BJ (cell line): ENCODE measurements around the gene CACNA1C. TPM values are rescaled to one million over a fixed set of nuclear protein-coding genes. Genes with fewer than 3 reads are reported as not detected.

Experiments used
- CTCF ChIA-PET: fragments of 350-600 bp; formaldehyde crosslinking; extraction: SDS; loops from one replicate; lab custom pipeline; 2021; ENCODE audit warnings: antibody characterized with exemption, inconsistent platforms; lab: Yijun Ruan, JAX
- POLR2A ChIA-PET: fragments of 300-600 bp; sonication (Branson Sonifier 250); formaldehyde crosslinking; extraction: SDS; loops from one replicate; lab custom pipeline; 2021; ENCODE audit warnings: antibody characterized with exemption; lab: Charles Lee
- DNase-seq: peaks from one replicate; pipeline ENCODE4 v3.0.0-alpha.2; 2011; ENCODE audit warnings: low read depth
- H3K27me3 ChIP-seq: 2 replicates; pipeline ENCODE4 v1.6.0; 2011; ENCODE audit warnings: low read length; ENCODE audit not compliant: control insufficient read depth, insufficient read depth
- H3K36me3 ChIP-seq: 2 replicates; pipeline ENCODE4 v1.5.1; 2011; ENCODE audit warnings: low read length; ENCODE audit not compliant: control insufficient read depth, insufficient read depth
- H3K4me3 ChIP-seq: 2 replicates; pipeline ENCODE4 v1.5.1; 2011; ENCODE audit warnings: low read depth, mild to moderate bottlenecking, control low read depth, low read length
- polyA plus RNA-seq: library from polyadenylated mRNA; depleted of rRNA; stranded (reverse); fragments of >200 nt; gene quantifications from 2 replicates; pipeline ENCODE4 v1.2.3, GENCODE V29; 2011
- TF ChIP-seq, protein P1 (sequence below): IDR thresholded peaks from 2 replicates; pipeline ENCODE4 v1.5.1; 2011; ENCODE audit warnings: low read depth, mild to moderate bottlenecking, control low read depth, inconsistent platforms, low read length, moderate library complexity; ENCODE audit not compliant: insufficient read depth

The CACNA1C gene
- polyA plus RNA-seq, 1 experiment: 14.7 TPM

- DNase-seq: no peak
- Histone ChIP-seq H3K36me3 (peaks cover 14% of the 10 kb centered on the region), H3K27me3 (no peaks in the 10 kb centered on the region), H3K4me3 (no peak overlapping the region)
- CTCF ChIA-PET: no interaction called here
- TF ChIP-seq, protein P1, sequence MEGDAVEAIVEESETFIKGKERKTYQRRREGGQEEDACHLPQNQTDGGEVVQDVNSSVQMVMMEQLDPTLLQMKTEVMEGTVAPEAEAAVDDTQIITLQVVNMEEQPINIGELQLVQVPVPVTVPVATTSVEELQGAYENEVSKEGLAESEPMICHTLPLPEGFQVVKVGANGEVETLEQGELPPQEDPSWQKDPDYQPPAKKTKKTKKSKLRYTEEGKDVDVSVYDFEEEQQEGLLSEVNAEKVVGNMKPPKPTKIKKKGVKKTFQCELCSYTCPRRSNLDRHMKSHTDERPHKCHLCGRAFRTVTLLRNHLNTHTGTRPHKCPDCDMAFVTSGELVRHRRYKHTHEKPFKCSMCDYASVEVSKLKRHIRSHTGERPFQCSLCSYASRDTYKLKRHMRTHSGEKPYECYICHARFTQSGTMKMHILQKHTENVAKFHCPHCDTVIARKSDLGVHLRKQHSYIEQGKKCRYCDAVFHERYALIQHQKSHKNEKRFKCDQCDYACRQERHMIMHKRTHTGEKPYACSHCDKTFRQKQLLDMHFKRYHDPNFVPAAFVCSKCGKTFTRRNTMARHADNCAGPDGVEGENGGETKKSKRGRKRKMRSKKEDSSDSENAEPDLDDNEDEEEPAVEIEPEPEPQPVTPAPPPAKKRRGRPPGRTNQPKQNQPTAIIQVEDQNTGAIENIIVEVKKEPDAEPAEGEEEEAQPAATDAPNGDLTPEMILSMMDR: no peak
- POLR2A ChIA-PET: no interaction called here
Observed at GRCh38 chr12:2461046-2461445, 408.3 kb downstream of the CACNA1C start.

DNA sequence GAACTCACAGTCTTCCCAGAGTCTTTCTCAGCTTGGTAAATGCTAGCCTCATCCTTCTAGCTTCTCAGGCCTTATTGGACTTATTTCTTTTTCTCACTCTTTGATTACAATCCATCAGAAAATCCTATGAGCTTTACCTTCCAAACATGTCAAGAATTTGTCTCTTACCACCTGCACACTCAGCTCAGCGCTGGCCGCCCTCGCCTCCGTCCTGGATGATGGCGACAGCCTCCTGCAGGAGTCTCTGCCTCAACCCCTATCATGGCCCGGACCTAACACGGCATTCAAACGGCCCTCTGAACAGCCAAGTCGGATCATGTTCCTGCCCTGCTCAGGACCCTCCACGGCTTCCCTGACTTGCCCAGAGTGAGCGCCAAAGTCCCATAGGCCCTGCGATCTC, 408.9 kb downstream of the CACNA1C start:
- H3K27me3 ChIP-seq: no peaks in the 10 kb centered on the region
- POLR2A ChIA-PET: no interaction called here
- no peak overlapping the region for H3K4me3 ChIP-seq
- TF ChIP-seq, protein P1: no peak
- DNase-seq: no peak
- CTCF ChIA-PET: no interaction called here
- H3K36me3 ChIP-seq: peaks cover 16% of the 10 kb centered on the region

- Histone ChIP-seq H3K36me3 (peaks cover 18% of the 10 kb centered on the region), H3K27me3 (no peaks in the 10 kb centered on the region), H3K4me3 (no peak overlapping the region)
- ChIA-PET POLR2A (no interaction called here), CTCF (no interaction called here)
- TF ChIP-seq, protein P1: no peak
- DNase-seq: no peak
Observed at GRCh38 chr12:2462087-2462486, 409.3 kb downstream of the CACNA1C start.

- ChIA-PET CTCF (no interaction called here), POLR2A (no interaction called here)
- DNase-seq: no peak
- H3K4me3 ChIP-seq: no peak overlapping the region
- peaks cover 17% of the 10 kb centered on the region for H3K36me3 ChIP-seq
- no peaks in the 10 kb centered on the region for H3K27me3 ChIP-seq
- TF ChIP-seq, protein P1: no peak
Observed at GRCh38 chr12:2463719-2464118, 410.9 kb downstream of the CACNA1C start.

GRCh38 chr12:2465681-2466080, 412.9 kb downstream of the CACNA1C start:
- TF ChIP-seq, protein P1: no peak
- Histone ChIP-seq H3K27me3 (no peaks in the 10 kb centered on the region), H3K36me3 (peaks cover 16% of the 10 kb centered on the region), H3K4me3 (no peak overlapping the region)
- POLR2A ChIA-PET: no interaction called here
- DNase-seq: no peak
- CTCF ChIA-PET: no interaction called here
